Activated CD4-positive, CD25-positive, alpha-beta regulatory T cell (primary cell): ENCODE data around the gene MLLT10.

Experiments
- DNase-seq, 4 experiments: peaks; one replicate each; lab custom pipeline; 2025; lab: John Stamatoyannopoulos, UW

MLLT10 gene

DNA sequence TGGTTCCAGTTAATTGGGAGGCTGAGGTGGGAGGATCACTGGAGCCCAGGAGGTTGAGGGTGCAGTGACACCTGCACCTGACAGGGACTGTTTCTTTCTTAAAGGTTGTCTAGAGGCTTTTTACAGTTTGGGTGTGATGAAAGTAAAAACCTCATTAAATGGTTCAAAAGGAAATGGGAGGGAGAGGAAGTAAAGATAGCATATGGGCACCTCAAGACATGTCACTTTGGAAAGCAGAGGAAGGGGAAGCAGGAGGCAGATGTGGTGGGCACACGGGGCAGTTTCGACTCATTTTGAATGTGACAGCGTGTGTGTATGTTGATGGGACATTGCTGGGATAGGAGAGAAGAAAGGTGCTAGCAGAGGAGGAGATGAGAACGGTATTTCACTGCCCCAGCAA is 203.1 kb downstream of the MLLT10 start:
- DNase-seq = no peak

DNA sequence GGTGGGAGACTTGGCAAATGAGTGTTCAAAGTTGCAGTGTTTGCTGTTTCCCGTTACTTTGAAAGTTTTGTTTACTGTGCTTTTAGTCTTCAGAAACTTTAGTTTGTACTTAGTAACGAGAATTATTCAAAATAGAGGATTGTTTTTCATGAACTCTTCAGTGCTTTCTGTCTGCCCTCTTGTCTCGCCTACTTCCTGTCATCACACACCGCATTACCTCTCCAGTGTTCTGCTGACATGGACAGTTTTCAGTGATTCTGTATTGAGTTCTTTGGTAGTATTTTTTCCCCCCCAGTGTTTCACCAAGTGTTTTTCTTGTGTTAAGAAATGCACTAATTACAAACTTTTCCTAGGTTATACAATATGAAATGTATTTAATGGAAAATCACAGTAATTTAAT is 207.0 kb downstream of the MLLT10 start:
- peak in 1 of 4 experiments; percentile 13 for DNase-seq

DNA sequence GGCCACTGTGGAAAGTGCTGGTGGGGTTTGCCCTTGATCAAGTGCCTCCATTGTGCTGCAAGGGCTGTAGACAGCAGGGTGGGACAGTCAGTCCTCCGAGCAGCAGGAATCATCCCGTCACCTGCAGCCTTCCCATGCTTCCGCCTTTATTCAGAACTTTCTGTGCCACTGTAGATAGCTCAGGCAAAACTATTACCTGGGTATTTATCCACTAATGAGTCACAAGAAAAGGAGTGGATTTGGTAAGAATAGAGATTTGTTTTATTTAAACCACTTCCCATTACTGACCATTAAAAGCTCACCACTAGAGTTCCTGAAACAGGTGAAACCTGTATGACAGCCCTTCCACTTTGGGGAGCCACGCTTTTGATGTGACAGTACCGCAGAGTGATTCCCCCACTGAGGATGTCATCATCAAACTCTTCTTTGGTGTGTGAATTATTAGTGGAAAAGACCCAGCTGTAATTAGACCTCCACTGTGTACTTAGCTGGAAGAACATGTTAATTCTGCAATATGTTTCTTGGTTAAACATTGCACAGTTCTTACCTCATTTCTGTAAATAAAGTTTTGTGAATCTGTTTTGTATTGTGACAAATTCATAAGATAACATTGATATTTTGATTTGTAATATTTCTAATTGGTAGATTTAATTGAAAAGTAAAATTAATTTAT is 208.8 kb downstream of the MLLT10 start:
- no peak for DNase-seq

DNA sequence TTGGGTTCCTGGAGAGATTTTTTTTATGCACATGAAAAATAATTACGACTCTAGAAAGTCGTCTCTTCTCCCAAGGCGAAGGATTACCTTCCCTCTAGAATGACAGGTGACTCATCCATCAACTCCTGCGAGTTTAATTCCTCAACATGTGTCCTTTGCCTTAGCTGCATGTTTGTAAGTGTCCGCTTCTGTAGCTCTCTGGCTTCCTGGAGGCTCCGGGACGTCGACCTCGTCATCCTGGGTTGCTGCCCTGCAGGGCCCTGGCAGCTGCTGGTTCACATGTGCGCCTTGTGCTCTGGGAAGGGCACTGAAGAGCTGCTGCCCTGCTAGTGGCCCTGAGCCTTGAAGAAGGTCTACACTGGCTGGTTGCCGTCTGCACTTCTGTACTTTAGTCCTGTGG is 210.2 kb downstream of the MLLT10 start:
- no peak for DNase-seq

DNA sequence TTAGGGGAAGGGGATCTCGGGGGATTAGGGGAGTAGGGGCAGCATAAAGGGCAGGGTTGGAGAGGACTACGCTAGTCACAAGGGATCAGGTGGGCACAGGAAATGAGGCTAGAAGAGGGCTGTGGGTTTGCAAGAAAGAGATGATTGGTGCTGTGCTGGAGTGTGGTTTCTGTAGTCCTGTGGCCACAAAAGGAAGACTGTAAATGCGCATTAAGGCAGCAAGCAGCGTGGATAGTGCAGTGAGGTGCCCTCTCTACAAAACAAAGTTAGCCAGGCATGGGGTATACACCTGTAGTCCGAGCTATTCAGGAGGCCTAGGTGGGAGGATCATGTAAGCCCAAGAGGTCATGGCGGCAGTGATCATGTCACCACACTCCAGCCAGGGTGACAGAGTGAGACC is 212.1 kb downstream of the MLLT10 start:
- DNase-seq = no peak

DNA sequence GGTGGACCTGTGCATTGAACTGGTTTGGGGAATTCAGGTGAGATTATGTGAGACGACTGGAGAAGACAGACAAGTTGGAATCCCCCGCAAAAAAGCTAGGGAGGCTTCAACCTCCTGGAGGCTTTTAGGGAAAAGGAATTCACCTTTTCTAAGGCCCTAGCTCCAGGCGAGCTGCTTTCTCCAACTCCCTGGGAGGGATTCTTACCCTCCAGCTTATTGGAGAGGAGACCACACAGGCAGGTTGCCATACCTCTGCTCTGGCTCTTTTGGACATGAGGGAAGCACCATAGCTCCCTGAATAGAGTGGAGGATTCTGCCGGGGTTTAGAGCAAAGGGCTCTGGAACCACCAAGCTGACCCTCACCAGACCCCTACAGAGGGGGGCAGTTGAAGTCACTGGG is 213.8 kb downstream of the MLLT10 start:
- DNase-seq = no peak

DNA sequence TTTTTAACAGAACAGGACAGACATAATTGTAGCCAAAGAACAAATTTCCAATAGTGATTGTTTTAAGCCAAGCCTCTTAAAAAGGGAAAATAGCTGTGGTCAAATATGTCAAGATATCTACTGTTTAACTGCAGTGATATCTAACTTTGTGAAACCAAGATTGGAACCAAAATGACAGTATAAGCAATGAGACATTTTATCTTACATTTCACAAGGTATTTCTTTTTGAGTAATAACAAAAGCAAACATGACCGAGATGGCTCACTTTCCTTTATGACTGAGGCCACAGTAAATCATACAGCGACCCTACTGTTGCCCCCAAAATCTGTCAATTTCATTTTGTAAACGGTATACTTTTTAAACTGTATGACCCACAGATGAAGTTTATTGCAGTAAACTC is 215.8 kb downstream of the MLLT10 start:
- no peak for DNase-seq

DNA sequence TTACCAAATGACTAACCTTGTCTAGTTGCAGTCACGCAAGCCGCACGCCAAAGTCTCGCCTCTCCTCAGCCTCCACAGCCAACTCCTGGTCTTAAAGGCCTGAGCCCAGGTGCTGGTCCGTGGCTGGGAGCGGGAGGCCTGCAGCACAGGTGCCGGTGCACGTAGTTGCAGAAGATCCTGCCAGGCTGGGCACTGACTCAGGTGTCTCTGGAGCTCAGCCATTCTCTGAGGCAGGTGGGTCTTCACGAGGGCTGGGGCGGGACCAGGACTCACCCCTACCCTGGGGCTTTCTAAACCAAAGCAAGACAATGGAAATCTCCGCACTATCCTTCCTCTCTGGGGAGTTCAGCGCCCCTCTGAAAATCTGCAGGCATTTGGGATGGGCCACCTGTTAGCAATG is 216.4 kb downstream of the MLLT10 start:
- no peak for DNase-seq

DNA sequence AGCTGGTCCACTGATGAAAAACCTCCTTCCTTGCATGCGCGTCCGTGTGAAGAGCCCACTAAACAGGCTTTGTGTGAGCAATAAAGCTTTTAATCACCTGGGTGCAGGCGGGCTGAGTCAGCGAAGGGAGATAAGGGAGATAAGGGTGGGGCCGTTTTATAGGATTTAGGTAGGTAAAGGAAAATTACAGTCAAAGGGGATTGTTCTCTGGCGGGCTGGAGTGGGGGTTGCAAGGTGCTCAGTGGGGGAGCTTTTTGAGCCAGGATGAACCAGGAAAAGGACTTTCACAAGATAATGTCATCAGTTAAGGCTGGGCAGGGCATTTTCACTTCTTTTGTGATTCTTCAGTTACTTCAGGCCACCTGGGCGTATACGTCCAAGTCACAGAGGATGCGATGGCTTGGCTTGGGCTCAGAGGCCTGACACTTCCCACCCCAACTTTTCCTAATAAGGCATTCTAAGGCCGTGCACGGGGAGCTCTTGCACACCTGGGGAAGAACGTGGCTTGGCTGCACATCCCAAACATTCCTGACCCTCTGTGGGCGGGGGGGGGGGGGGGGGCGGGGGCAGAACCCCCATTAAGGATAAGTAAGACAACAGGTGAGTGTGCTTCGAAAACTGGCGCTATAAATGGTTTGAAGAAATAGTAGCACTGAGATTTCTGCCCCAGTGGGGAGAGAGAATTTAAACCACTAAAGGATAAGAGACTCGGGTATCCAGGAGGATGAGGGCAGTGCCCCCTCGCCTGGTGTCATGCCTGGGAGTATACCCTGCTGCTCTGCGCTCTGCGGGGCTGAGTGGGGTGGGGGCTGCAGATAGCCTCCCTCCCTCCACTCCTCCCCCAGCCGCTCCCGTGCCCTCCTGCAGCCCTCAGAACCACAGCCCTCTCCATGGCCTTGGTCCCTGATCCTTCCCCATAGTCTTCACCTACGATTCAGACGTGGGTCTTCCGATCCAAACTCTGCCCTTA is 217.6 kb downstream of the MLLT10 start:
- no peak for DNase-seq

DNA sequence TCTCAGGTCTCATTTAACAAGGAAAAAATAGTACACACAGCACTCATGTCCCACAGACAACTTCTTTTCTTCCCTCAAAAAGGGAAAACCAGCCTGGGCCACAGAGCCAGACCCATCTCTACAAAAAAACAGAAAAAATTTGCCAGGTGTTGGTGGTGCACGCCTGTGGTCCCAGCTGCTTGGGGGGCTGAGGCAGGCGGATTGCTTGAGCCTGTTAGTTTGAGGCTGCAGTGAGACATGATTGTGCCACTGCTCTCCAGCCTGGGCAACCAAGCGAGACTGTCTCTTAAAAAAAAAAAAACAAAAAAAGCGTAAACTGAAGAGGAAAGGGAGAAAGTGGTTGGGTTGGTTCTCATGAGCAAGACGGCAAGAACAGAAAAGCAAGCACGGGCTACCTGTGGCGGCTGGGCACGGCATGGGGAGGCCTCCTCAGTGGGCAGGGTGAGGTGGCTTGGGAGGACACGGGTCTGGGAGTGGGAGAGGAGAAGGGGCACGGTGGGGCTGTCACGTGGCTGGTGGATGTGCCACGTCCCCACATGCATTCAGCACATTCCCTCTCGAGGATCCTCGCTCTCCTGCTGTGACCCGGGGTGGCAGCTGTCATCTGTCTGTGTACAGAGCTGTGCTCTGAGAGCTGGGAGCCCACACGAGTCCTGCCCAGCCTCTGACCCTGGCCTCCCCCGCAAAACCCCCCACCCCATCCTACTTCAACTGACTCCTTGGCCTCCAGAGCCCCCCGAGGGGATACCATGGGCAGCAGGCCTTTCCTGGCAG is 219.7 kb downstream of the MLLT10 start:
- no peak for DNase-seq

DNA sequence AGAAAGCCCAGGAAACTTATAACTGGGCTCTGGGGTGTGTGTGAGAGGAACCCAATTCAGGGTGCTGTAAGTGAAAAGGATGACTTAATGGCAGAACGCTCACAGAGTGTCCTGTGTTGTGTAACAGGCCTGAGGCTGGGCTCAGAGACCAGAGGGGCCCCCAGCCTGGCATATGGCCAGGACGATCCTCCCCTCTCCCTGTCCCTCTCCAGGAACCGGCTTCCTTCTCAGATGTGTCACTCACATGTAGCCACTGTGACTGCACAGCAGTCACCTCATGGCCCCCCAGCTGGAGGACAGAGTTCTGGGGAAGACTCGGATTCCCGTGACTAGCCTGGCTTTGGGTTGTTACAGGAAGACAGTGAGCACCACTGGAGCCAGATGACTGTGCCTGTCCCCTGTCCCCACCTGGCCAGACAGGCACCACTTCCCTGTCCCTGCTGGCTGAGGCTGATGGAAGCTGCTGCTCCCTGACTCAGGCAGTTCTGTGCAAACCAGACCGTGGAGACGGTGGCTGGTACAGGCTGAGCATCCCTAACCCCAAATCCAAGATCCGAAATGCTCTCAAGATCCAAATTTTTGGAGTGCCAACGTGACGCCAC is 220.5 kb downstream of the MLLT10 start:
- no peak for DNase-seq

DNA sequence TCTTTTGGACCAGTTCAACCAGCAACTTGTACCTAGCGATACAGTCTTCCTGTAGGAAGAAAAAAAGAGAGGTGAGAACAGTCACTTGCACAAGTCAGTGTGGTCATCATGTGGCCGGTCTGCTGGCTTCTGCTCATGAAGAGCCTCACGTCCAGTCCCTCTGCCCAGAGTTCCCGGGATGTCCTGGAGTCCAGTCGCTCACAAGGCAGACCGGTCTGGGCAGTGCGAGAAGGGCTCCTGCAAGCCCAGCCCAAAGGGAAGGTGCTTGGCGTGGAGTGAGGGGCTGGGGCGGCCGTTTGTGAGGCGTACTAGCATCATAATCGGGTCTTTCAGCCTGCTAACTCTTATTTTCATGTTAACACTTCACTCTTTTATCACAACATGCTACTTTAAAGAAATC is 222.7 kb downstream of the MLLT10 start:
- no peak for DNase-seq

DNA sequence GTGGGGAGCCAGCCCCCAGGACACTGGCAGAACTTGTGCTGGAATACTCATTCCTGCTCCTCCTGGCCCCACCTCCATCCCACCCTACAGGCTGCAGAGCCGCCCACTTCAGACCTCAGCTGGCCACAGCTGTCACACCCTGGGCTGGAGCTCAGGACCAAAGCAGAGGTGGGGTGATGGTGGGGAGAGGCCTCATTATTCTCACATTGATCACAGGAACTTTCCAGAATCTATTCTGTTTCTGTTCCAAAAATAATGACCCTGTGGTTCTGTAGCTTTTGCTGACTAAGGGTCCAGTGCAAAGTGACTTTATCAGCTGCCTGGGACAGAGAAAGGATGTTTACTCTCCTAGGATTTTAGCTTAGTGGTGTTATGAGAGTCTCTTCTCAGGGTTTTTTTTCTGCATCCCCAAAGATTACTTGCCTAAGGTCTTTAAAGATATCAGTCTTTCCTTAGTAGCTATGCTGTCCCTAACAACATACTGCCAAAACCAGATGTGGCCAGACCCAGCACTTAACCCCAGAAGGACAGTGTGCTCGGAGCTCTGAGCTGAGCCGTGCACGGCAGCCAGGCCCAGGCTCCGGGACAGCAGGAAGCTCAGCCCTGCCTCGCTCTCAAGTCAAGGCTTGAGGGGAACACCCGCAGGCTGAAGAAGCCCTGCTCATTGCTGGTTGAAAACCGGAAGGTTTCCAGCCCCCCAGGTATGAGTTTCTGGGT is 223.3 kb downstream of the MLLT10 start:
- DNase-seq = no peak

DNA sequence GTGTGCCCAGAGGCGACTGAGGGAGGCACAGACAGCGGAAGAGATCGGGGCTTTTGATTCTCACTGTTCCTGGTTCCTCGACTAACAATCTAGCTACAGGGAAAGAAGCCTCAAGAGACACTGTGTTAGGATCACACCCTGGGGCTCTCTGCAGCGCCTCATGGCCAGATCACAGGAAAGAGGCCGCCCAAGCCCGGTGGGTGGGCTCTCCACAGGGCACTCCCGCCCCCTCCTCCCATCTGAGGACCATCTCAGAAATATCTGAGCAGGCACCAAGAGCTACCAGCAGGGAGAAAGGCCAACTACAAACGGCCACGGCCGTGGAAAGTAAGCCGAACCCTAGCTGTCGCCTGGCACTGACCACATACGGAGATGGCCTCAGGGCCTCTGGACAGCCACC is 224.2 kb downstream of the MLLT10 start:
- no peak for DNase-seq

DNA sequence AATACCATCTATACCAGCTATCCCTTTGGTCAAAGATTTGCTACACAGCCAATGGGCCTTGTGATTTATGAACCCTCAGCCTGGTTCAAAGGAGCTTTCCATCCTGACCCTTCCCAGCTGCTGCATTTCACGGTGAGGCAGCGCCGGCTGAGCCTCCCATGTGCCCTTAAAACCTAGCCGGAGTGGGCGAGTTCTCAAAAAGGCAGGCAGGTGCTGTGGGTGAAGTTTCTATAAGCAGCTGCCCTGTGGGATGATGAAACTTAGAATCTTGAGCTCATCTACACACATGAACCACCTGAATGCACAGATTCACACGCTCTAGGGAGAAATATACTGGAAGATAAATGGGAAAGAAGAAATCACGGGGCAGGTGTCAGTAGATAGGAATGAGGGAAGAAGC is 224.7 kb downstream of the MLLT10 start:
- DNase-seq = no peak

DNA sequence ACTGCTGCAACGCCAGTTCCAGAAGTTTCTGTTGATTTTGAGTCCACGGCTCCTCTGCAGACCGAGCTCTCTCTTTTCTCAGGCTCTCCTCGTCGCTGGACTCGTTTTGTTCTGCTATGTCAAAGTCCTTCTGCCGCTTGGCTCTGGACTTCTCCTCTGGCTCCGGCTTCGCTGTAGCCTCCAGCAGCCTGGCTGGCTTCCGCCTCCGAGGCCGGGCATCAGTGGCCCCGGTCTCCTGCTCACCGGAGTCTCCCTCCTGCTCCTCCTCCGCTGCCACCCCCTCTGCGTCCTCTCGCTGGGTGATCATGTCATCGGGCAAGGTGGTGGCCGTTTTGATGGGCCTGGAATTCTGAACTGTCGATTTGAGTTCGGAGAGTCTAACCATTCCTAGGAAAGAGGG is 225.2 kb downstream of the MLLT10 start:
- DNase-seq = no peak

DNA sequence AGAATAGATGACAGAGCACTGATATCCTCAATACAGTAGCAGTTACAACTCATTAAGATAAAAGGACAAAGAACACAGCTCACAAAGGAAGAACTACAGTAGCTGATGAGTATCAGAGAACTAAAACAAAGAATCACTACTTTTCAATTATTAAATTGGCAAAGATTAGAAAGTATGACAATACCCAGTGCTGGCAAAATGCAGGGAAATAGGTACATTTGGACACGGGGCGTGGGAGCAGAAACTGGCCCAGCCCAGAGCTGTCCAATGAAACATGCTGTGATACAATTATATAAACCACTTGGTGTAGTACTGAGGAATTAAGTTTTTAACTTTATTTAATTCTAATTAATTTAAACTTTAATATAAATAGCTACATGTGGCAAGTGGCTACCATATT is 226.3 kb downstream of the MLLT10 start:
- no peak for DNase-seq

DNA sequence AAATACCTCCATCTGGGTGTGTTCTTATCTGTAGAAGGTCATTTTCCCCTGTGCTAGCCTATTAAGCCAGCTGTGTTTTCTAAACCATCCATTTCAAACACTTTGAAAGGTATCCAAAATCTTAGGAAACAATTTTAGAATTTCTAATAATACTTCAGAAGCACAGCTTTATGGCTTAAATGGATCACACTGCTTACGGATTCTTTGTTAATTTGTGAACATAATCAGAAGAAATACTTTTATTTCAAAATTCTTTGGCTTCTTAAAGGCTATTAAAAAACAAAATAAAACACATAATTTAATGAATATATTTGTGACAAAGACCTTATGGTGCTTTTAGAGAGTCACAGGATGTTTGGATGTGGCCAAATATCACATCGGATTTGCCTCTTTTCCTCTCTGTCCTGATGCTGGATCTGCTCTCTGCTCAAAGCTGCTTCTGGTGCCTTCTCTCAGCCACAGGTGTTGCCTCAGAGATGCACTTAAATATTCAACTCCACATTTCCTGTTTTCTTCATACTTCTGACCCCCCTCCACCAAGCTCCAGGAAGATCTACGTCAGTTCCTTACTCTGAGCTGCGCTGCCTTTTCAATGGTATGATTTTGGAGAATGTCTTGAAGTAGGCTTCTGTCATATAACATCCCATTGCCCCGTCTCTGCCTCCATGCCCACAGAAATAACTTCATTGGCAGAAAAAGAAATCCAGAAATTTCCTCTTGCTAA is 230.6 kb downstream of the MLLT10 start:
- DNase-seq = no peak

DNA sequence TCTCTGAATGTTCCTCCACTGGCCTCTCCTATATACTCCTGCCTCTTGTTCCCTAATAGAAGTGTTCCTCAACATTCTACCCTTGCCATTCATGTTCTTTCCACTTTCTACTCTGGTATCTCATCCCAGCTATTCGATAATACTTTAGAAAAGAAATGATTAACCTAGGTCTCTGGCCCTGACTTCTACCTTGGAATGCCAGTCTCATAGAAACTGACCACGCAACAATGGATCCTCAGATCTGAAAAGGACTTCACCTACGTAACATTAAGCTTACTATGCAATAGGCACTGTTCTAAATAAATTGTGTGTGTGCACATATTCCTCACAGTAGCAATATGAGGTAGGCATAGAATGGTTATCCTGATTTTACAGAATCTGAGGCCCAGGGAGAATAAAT is 235.0 kb downstream of the MLLT10 start:
- no peak for DNase-seq

DNA sequence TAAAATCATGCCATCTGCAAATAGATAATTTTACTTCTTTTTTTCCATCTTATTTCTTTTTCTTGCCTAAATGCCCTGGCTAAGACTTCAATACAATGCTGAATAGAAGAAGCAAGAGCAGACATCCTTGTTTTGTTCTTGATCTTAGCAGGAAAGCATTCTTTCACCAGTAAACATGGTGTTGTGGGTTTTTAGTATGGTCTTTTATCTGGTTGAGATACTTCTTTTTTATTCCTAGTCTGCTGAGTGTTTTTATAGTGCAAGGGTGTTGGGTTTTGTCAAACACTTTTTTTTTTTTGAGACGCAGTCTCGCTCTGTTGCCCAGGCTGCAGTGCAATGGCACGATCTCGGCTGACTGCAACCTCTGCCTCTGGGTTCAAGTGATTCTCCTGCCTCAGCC is 237.2 kb downstream of the MLLT10 start:
- no peak for DNase-seq

DNA sequence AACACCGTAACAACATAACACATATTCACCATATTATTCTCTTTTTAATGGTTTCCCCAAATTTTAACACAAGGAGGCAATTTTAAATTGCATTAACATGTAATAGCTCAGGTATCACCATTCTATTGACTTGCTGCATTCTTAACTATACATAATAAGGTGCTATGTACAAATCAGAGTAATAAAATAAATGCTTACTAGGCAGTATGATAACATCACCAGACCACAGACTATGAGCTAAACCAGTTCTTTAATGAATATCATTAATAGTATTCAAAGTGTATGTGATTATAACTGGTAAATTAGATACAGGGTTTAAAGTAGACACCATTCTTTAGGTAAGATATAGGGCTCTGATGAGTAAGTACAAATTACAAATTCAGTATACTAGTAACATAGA is 242.9 kb downstream of the MLLT10 start:
- no peak for DNase-seq
